ENCODE data around the gene TRIO.

The TRIO gene

DNA sequence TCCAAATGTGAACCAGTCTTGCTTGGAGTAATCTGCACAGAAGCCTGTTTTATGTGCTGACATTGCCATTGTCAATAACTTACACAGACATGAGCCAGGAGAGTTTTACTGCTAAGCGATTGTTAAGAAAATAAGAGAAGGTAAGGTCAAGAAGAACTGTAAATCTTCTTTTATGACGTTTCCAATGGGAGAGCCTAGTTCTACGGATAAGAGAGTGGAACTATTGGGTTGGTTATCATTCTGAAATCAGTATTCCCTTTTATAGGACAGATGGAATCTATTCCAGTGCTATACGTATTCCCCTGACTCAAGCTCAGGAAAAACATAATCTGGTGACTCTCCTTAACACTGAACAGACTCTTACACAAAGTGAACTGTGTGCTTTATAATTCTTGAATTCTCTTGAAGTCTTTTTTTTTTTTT, 300.5 kb downstream of the TRIO start (continued):
- TF ChIP-seq ZNF623 (tag by site-specific recombination; IDR thresholded peaks at IDR 0.05) = no peak
- no peak for TF ChIP-seq ZNF777 (tag by site-specific recombination; IDR thresholded peaks at IDR 0.05; ENCODE audit: borderline replicate concordance)
- no peak for TF ChIP-seq ZNF266 (tag by site-specific recombination; IDR thresholded peaks at IDR 0.05; ENCODE audit: low read depth)
- TF ChIP-seq SP3 (tag by site-specific recombination; IDR thresholded peaks at IDR 0.05) = no peak
- no peak for TF ChIP-seq ZNF585B (tag by site-specific recombination; IDR thresholded peaks at IDR 0.05)
- TF ChIP-seq ZNF560 (tag by site-specific recombination; IDR thresholded peaks at IDR 0.05; ENCODE audit: borderline replicate concordance) = no peak
- no peak for TF ChIP-seq ZNF501 (tag by site-specific recombination; IDR thresholded peaks at IDR 0.05)
- no peak for TF ChIP-seq HOXD13 (CRISPR knock-in tag; IDR thresholded peaks at IDR 0.05; ENCODE audit: borderline replicate concordance)
- TF ChIP-seq BCL11B (tag by site-specific recombination; IDR thresholded peaks at IDR 0.05; ENCODE audit: low read depth) = no peak
- TF ChIP-seq ZFP41 (tag by site-specific recombination; IDR thresholded peaks at IDR 0.05; ENCODE audit: borderline replicate concordance) = no peak
- TF ChIP-seq KLF7 (tag by site-specific recombination; IDR thresholded peaks at IDR 0.05; ENCODE audit: borderline replicate concordance) = no peak; the same call in 1 of the 2 replicates
- 0 out of 2 replicates have a peak, but pooled peaks have one; percentile 40 for TF ChIP-seq ZBTB1 (tag by site-specific recombination; IDR thresholded peaks at IDR 0.05)
- no peak for TF ChIP-seq ZFHX2 (tag by site-specific recombination; conservative IDR thresholded peaks at IDR 0.05)
- TF ChIP-seq, protein P1, sequence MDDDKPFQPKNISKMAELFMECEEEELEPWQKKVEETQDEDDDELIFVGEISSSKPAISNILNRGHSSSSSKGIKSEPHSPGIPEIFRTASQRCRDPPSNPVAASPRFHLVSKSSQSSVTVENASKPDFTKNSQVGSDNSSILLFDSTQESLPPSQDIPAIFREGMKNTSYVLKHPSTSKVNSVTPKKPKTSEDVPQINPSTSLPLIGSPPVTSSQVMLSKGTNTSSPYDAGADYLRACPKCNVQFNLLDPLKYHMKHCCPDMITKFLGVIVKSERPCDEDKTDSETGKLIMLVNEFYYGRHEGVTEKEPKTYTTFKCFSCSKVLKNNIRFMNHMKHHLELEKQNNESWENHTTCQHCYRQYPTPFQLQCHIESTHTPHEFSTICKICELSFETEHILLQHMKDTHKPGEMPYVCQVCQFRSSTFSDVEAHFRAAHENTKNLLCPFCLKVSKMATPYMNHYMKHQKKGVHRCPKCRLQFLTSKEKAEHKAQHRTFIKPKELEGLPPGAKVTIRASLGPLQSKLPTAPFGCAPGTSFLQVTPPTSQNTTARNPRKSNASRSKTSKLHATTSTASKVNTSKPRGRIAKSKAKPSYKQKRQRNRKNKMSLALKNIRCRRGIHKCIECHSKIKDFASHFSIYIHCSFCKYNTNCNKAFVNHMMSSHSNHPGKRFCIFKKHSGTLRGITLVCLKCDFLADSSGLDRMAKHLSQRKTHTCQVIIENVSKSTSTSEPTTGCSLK (tag by site-specific recombination; IDR thresholded peaks at IDR 0.05) = no peak
- no peak for TF ChIP-seq ZNF10 (tag by site-specific recombination; IDR thresholded peaks at IDR 0.05)
- peak; percentile 81 for TF ChIP-seq WT1 (tag by site-specific recombination; IDR thresholded peaks at IDR 0.05)
- TF ChIP-seq ZNF311 (tag by site-specific recombination; IDR thresholded peaks at IDR 0.05; ENCODE audit: borderline replicate concordance) = no peak
- TF ChIP-seq, protein P2, sequence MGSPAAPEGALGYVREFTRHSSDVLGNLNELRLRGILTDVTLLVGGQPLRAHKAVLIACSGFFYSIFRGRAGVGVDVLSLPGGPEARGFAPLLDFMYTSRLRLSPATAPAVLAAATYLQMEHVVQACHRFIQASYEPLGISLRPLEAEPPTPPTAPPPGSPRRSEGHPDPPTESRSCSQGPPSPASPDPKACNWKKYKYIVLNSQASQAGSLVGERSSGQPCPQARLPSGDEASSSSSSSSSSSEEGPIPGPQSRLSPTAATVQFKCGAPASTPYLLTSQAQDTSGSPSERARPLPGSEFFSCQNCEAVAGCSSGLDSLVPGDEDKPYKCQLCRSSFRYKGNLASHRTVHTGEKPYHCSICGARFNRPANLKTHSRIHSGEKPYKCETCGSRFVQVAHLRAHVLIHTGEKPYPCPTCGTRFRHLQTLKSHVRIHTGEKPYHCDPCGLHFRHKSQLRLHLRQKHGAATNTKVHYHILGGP (tag by site-specific recombination; IDR thresholded peaks at IDR 0.05) = no peak
- TF ChIP-seq ZNF837 (tag by site-specific recombination; IDR thresholded peaks at IDR 0.05) = no peak
- no peak for TF ChIP-seq ZNF830 (tag by site-specific recombination; IDR thresholded peaks at IDR 0.05; ENCODE audit: low read depth)
- TF ChIP-seq, protein P3, sequence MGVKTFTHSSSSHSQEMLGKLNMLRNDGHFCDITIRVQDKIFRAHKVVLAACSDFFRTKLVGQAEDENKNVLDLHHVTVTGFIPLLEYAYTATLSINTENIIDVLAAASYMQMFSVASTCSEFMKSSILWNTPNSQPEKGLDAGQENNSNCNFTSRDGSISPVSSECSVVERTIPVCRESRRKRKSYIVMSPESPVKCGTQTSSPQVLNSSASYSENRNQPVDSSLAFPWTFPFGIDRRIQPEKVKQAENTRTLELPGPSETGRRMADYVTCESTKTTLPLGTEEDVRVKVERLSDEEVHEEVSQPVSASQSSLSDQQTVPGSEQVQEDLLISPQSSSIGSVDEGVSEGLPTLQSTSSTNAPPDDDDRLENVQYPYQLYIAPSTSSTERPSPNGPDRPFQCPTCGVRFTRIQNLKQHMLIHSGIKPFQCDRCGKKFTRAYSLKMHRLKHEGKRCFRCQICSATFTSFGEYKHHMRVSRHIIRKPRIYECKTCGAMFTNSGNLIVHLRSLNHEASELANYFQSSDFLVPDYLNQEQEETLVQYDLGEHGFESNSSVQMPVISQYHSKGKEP (tag by site-specific recombination; IDR thresholded peaks at IDR 0.05) = no peak
- no peak for TF ChIP-seq ZNF335 (tag by site-specific recombination; conservative IDR thresholded peaks at IDR 0.05)
- TF ChIP-seq ZNF433 (tag by site-specific recombination; IDR thresholded peaks at IDR 0.05; ENCODE audit: low read depth) = no peak
- no peak for TF ChIP-seq ZNF776 (tag by site-specific recombination; IDR thresholded peaks at IDR 0.05; ENCODE audit: borderline replicate concordance)
- no peak for TF ChIP-seq ZBTB20 (tag by site-specific recombination; IDR thresholded peaks at IDR 0.05)
- no peak for TF ChIP-seq ZIC2 (tag by site-specific recombination; IDR thresholded peaks at IDR 0.05)
- TF ChIP-seq, protein P4, sequence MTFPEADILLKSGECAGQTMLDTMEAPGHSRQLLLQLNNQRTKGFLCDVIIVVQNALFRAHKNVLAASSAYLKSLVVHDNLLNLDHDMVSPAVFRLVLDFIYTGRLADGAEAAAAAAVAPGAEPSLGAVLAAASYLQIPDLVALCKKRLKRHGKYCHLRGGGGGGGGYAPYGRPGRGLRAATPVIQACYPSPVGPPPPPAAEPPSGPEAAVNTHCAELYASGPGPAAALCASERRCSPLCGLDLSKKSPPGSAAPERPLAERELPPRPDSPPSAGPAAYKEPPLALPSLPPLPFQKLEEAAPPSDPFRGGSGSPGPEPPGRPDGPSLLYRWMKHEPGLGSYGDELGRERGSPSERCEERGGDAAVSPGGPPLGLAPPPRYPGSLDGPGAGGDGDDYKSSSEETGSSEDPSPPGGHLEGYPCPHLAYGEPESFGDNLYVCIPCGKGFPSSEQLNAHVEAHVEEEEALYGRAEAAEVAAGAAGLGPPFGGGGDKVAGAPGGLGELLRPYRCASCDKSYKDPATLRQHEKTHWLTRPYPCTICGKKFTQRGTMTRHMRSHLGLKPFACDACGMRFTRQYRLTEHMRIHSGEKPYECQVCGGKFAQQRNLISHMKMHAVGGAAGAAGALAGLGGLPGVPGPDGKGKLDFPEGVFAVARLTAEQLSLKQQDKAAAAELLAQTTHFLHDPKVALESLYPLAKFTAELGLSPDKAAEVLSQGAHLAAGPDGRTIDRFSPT (tag by site-specific recombination; IDR thresholded peaks at IDR 0.05) = no peak
- TF ChIP-seq, protein P5, sequence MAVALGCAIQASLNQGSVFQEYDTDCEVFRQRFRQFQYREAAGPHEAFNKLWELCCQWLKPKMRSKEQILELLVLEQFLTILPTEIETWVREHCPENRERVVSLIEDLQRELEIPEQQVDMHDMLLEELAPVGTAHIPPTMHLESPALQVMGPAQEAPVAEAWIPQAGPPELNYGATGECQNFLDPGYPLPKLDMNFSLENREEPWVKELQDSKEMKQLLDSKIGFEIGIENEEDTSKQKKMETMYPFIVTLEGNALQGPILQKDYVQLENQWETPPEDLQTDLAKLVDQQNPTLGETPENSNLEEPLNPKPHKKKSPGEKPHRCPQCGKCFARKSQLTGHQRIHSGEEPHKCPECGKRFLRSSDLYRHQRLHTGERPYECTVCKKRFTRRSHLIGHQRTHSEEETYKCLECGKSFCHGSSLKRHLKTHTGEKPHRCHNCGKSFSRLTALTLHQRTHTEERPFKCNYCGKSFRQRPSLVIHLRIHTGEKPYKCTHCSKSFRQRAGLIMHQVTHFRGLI (tag by site-specific recombination; IDR thresholded peaks at IDR 0.05) = no peak
- TF ChIP-seq ZNF239 (tag by site-specific recombination; IDR thresholded peaks at IDR 0.05) = no peak
- TF ChIP-seq ZNF707 (tag by site-specific recombination; IDR thresholded peaks at IDR 0.05) = no peak
- TF ChIP-seq ZNF561 (tag by site-specific recombination; IDR thresholded peaks at IDR 0.05; ENCODE audit: borderline replicate concordance) = peak; percentile 80
- no peak for TF ChIP-seq ZBTB7A (tag by site-specific recombination; IDR thresholded peaks at IDR 0.05; ENCODE audit: low read depth)
- TF ChIP-seq GLI4 (tag by site-specific recombination; IDR thresholded peaks at IDR 0.05) = no peak
- peak; percentile 97 for TF ChIP-seq ZNF843 (tag by site-specific recombination; IDR thresholded peaks at IDR 0.05)
- TF ChIP-seq ZNF596 (tag by site-specific recombination; IDR thresholded peaks at IDR 0.05) = peak; percentile 69
